NCI-H526 (cell line): ENCODE measurements around the gene TUBGCP4.
"Not testable (repeated sequence)": the region's sequence is repeated elsewhere in the genome, so short reads cannot be mapped to it uniquely, and the experiment has no call there.

Experiments used
- DNase-seq, 2 experiments: peaks; one replicate each; lab custom pipeline; 2025; lab: John Stamatoyannopoulos, UW

TUBGCP4 gene

GRCh38 chr15:43370975-43371974 is at the start of gene TUBGCP4, which contains the start of gene ZSCAN29:
TSS of gene TUBGCP4 (plus strand) at chr15:43371101. CDS start at chr15:43371355, 254 bp downstream.
TSS of gene ZSCAN29 (minus strand) at chr15:43371043. CDS start at chr15:43369913, 1,130 bp downstream.
- peak; percentile 74 to 94 for DNase-seq

- no peak for DNase-seq
Observed at GRCh38 chr15:43325039-43325684, 45.7 kb upstream of the TUBGCP4 start.

DNA sequence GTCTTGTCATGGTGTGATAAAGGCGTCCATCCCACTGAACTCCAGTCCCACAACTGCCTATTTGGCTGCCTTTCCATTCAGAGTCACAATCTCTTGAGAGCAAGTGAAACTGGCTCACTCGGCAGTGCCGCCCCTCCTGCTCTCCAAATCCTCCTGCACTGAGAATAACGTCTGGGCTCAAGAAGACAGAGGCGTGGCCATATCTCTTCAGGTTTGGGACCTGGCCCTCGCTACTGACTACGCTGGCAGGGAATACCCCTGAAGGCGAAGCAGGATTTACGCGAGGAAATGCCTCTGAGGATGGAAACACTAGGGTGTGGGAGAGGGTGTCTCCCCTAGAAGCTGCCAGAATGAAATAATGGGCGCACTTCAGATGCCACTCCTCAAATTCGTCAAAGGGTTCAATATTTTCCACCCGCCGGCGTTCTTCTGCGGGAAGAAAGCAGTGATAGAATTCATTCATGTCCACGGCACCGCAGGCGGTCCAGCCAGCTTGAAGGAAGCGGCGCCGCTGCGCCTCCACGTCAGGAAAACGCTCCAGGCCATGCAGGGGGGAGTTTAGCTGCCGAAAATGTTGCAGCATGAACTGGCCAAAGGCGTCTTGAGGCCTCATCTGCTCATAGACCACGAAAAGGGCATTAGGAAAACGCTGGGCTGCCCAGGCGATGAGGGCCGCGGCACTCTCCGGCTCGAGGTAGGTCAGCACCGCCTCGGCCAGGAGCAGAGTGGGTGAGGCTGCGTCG is 41.5 kb upstream of the TUBGCP4 start:
- peak in 1 of 2 experiments; percentile 26 for DNase-seq

DNA sequence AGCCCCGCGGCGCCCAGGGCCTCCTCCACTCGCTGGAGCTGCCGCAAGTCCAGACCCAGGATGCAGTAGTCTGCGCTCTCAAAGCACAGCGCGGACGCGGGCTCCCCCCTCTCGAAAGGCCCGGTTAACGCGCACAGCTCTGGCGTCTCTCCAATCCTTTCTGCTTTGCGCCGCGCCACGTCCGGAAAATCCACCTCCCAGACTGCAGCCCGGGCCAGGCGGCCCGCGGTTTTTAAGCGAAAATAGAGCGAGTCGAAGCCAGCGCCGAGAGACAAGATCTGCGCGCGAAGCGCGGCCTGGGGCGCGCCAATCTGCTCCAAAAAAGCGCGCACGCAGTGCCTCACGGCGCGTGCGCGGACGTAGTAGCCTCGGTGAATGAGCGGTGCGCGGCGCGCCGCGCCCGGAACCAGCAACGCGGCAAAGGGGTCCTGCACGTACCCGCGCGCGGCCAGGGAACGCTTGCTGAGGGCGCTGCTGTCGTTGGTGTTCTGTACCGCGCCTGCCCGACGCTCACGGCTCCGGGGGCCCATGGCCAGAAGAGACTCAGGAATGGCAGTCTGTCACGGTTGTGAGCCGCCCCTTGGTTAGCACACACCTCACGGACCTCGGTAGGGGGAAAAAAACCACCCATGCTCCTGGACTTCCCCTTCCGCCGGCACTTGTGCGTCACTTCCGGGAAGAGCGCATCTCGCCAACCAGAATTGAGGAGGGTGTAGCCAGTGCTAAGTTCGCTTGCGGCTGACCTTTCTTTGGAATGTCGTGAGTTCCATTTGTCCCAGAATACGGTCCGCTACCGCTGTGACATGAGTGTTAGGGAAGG is 40.7 kb upstream of the TUBGCP4 start, which contains the start of gene LCMT2:
LCMT2 (minus strand) TSS at position 614 of the 820 bp plus-strand sequence; CDS start at position 530, 84 bp downstream.
- peak; percentile 88 to 94 for DNase-seq

- DNase-seq, result no peak
Observed at GRCh38 chr15:43330780-43331087, 40.2 kb upstream of the TUBGCP4 start.

GRCh38 chr15:43346305-43346704 is 24.6 kb upstream of the TUBGCP4 start:
- no peak for DNase-seq

GRCh38 chr15:43347114-43347513 is 23.8 kb upstream of the TUBGCP4 start:
- no peak for DNase-seq

- DNase-seq, result no peak
Observed at GRCh38 chr15:43352693-43353382, 18.1 kb upstream of the TUBGCP4 start.

DNA sequence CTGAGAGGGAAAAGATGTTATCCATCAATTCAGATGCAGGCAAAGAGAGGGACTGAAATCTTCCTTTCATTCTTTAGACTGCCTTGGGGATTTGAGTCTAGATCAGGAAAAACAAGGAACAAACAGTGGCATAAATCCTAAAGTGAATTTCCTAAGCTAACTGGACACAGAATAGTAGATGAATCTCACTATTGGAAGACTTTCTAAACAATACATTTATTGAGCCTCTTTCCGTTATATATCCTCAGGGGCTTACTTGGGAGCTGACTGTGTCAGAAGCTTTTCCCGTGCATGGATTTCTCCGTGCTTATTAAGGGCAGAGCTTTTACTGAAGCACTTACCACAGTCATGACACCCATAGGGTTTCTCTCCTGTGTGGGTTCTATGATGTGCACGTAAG is 10.1 kb upstream of the TUBGCP4 start:
- DNase-seq, result no peak

DNA sequence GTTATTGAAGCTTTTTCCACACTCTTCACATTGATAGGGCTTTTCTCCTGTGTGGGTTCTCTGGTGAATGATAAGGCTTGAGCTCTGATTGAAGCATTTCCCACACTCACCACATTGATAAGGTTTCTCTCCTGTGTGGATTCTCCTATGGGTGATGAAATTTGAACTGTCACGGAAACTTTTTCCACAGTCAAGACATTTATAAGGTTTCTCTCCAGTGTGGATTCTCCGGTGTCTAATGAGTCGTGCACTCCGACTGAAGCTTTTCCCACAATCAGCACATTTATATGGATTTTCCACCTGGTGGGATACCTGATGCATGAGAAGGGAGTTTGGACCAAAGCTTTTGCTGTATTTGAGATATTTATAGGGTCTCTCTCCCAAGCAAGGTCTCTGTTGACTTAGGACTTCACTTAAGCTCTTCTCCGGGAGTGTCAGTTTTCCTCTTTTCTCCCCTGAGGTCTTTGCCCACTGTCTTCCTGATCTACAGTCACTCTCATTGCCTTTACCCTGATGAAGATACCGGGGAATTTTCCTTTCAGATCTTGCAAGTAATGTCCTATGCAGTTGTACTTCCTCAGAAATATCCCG is 9.5 kb upstream of the TUBGCP4 start:
- DNase-seq, result no peak

DNA sequence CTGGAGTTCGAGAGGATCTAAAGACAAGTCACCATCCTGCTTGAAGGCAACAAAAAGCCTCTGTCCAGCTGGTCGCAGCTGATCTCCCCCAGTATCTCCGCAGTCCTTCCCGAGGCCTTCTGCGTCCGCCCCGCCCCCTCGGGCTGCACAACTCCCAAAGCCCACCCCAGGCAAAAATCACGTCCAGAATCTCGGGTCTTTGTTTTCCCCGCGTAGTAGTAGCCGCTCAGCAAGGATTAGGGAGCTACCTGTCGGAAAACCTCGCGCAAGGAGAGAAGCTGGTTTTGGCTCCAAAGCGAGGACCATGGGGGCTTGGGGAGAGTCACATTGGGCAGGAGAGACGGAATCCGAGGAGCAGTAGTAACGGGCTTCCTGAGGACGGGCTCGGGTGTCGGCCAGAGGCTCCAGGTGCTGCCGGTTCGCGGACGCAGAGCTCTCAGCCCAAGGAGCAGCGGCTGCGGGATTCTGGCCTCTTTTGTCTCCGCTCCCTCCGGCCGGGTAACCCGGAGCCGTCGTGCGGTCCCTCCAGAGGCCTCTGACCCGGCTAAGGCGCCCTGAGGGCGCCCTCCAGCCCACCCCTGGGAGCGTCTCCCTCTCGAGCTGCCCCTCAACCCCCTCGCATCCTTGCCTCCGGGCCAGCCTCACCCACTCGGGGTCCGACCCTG is 459 bp upstream of the TUBGCP4 start:
- DNase-seq, result peak in 1 of 2 experiments; percentile 77

- DNase-seq, result peak; percentile 41 to 86
Observed at GRCh38 chr15:43376017-43376705, 5.3 kb downstream of the TUBGCP4 start.

GRCh38 chr15:43378601-43379000 is 7.7 kb downstream of the TUBGCP4 start:
- no peak for DNase-seq

GRCh38 chr15:43382310-43382709 is 11.4 kb downstream of the TUBGCP4 start:
- no peak for DNase-seq

DNA sequence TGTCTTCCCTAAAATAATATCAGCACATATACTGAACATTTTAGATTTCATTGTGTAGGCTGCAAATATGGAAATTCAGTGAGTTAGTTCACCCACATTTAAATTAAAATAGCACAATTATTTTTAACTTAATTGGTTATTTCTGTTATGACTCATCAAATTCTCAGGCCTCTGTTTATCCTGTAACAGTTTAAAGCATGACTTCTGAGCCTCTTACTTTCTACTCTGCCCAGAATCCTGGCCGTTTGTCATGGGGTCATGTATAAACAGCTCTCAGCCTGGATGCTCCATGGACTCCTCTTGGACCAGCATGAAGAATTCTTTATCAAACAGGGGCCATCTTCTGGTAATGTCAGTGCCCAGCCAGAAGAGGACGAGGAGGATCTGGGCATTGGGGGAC is 12.2 kb downstream of the TUBGCP4 start:
- DNase-seq, result no peak

GRCh38 chr15:43390723-43391122 is 19.8 kb downstream of the TUBGCP4 start:
- DNase-seq, result no peak

GRCh38 chr15:43393592-43393991 is 22.7 kb downstream of the TUBGCP4 start:
- DNase-seq, result not testable (repeated sequence)

- no peak for DNase-seq
Observed at GRCh38 chr15:43402255-43402654, 31.4 kb downstream of the TUBGCP4 start.

DNA sequence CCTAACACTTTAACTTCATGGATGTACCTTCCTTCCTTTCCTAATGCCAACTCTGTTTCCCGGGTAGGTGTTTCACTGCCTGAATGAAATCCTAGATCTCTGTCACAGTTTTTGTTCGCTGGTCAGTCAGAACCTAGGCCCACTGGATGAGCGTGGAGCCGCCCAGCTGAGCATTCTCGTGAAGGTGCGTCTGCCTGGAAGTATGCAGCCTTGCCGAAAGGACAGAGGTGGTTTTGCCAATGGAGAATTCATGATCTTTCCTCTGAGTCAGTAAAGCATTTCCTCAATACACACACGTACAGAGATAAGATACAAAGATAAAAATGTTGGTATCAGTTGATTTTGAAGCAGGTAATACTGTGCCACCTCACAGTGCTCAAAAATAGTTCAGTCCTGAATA is 32.7 kb downstream of the TUBGCP4 start:
- no peak for DNase-seq
